Activated CD4-positive, alpha-beta T cell treated with anti-CD3 and anti-CD28 coated beads, Interleukin-2, amount 10 ng/mL, durations not matched to agents 7 days and 5 days (primary cell): ENCODE data around the gene CCSER1. TPM values are rescaled to one million over a fixed set of nuclear protein-coding genes. Genes with fewer than 3 reads are reported as not detected.

ENCODE experiments used
- CTCF ChIA-PET: fragments of 350-600 bp; sonication (Branson Sonifier 250); formaldehyde crosslinking; loops from one replicate; lab custom pipeline; 2021; ENCODE audit warnings: antibody characterized with exemption; lab: Charles Lee
- POLR2A ChIA-PET: fragments of 350-600 bp; sonication (Branson Sonifier 250); formaldehyde crosslinking; loops from one replicate; lab custom pipeline; 2021; ENCODE audit warnings: antibody characterized with exemption; lab: Charles Lee
- DNase-seq: peaks from one replicate; pipeline ENCODE4 v3.0.0-alpha.2; 2020
- H3K27ac Mint-ChIP-seq: one replicate; pipeline ENCODE4 v1.8.0; 2021; ENCODE audit warnings: mild to moderate bottlenecking, moderate library complexity, mixed read lengths
- H3K27me3 Mint-ChIP-seq: one replicate; pipeline ENCODE4 v1.8.0; 2021; ENCODE audit warnings: mixed read lengths
- H3K36me3 Mint-ChIP-seq: one replicate; pipeline ENCODE4 v1.8.0; 2021; ENCODE audit warnings: low read depth, mixed read lengths
- H3K4me1 Mint-ChIP-seq: one replicate; pipeline ENCODE4 v1.8.0; 2021; ENCODE audit warnings: mixed read lengths
- H3K4me3 Mint-ChIP-seq: one replicate; pipeline ENCODE4 v1.8.0; 2021; ENCODE audit warnings: mild to moderate bottlenecking, moderate library complexity, mixed read lengths
- H3K9me3 Mint-ChIP-seq: one replicate; pipeline ENCODE4 v1.8.0; 2021; ENCODE audit warnings: mixed read lengths
- total RNA-seq, 2 experiments: library from RNA; stranded (reverse); gene quantifications; one replicate each; pipeline ENCODE4 v1.2.3, GENCODE V29; 2021

Gene CCSER1
- total RNA-seq: under 1 TPM in 1 of 2 experiments, not detected in 1; 0.15 TPM

DNA sequence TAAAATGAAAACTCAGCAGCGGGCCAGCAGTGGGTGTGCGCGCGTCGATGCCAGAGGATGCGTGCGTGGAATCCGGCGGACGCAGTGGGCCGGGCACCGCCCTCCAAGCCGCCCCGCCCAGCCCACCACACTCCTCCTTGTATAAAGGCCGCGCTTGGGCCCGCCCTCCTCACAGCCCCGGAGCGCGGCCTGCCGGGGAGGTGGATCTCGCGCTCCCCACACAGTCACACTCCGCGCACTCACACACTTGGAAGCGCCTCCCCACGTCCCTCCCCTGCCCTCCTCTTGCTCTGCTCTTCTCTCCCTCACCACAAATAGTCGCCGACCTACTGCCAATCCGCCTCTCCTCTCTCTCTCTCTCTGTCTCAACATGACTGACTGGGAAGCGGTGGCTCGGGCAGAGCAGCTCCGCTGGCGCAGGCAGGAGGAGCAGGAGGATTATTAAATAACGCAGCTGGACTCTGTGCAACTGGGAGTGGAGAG is at the start of gene CCSER1:
Gene CCSER1 (plus strand): TSS at position 172 of the 483 bp plus-strand sequence.
- H3K27ac Mint-ChIP-seq: no peak within 1 kb of the TSS
- H3K36me3 Mint-ChIP-seq: no peaks in the 10 kb centered on the region

DNA sequence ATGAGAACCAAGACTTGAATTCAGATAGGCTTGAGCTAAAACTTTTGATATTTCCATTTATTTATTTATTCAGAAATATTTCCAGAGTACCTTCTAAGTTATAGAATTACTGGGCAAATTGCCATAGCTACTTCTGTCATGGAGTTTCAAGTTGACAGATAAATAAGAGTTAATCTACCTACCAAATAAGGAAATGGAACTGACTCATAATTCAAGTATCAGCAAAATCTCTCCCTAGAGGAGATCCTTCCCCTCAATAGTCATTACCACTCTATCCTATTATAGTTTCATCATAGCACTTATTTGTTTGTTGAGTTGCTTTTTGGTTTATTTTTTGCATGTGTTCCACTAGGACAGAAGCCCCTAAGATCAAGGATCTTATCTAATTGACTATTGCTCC is 48.8 kb upstream of the CCSER1 start:
- DNase-seq: no peak
- ChIA-PET CTCF (no interaction called here), POLR2A (no interaction called here)
- H3K4me1 Mint-ChIP-seq: no peaks in the 10 kb centered on the region
- H3K4me3 Mint-ChIP-seq: no peak overlapping the region
- H3K27ac Mint-ChIP-seq: no peak overlapping the region
- H3K9me3 Mint-ChIP-seq: no peaks in the 10 kb centered on the region
- H3K27me3 Mint-ChIP-seq: peaks cover 7% of the 10 kb centered on the region
- no peaks in the 10 kb centered on the region for H3K36me3 Mint-ChIP-seq

More for the DNA sequence above, at the start of gene CCSER1:
- Mint-ChIP-seq H3K4me1 (peaks cover 22% of the 10 kb centered on the region), H3K9me3 (no peaks in the 10 kb centered on the region), H3K27me3 (peaks cover 55% of the 10 kb centered on the region), H3K4me3 (peak within 1 kb of the TSS; percentile 74)
- DNase-seq: peak; percentile 31
- ChIA-PET CTCF (no interaction called here), POLR2A (no interaction called here)

DNA sequence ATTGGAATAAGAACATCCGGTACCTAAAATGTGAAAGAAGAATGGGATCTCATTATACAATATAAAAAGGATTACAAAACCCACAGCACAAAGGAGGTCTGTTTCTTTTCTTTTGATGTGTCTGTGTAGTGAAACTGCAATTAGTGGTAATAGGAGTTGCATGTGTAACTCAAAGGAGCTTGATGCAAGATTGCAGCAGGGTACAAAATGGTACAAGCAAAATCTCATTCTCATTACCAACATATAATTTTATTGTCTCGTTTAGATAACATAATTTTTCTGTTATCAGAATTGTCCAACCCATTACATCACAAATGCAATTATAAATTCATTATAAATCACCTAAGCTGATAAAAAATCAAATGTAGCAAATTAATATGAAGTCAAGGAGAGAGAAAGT is 47.1 kb upstream of the CCSER1 start:
- no peaks in the 10 kb centered on the region for H3K9me3 Mint-ChIP-seq
- DNase-seq: no peak
- ChIA-PET CTCF (no interaction called here), POLR2A (no interaction called here)
- peaks cover 1% of the 10 kb centered on the region for H3K27me3 Mint-ChIP-seq
- no peak overlapping the region for H3K27ac Mint-ChIP-seq
- H3K4me3 Mint-ChIP-seq: no peak overlapping the region
- no peaks in the 10 kb centered on the region for H3K36me3 Mint-ChIP-seq
- no peaks in the 10 kb centered on the region for H3K4me1 Mint-ChIP-seq

DNA sequence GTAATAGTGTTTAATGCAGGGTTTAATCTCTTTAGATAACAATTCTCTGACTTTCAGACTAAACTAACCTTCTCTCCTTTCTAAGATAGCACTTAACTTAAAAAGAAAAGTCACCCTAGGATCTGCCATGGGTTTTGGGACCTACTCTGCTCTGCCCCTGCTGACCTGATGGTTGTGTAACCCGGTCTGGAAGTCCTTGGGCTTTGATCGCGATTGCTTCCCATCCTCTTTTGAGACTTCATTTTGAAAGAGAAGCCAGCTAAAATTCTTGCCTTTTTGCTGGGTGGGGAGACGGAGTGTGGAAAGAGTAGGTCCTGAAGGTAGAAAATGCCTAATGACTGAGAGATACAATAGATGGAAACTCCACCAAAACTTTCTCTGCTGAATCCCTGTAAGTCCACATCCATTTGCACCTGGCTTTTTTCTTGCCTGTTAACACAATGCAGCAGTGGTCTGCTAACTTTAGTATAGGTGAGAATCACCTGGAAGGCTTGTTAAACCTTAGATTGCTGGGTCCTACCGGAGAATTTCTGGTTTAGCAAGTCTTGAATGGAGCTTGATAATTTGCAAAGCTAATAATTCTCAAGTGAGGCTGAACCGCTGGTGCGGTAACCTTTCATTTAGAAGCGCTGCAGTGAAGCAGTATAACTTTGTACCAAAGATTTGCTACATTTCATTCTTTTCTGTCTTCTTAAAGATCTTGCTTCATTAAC is 45.6 kb upstream of the CCSER1 start:
- Mint-ChIP-seq H3K4me1 (no peaks in the 10 kb centered on the region), H3K4me3 (no peak overlapping the region), H3K27ac (no peak overlapping the region), H3K9me3 (no peaks in the 10 kb centered on the region), H3K36me3 (no peaks in the 10 kb centered on the region), H3K27me3 (no peaks in the 10 kb centered on the region)
- no peak for DNase-seq
- CTCF ChIA-PET: no interaction called here
- POLR2A ChIA-PET: no interaction called here

DNA sequence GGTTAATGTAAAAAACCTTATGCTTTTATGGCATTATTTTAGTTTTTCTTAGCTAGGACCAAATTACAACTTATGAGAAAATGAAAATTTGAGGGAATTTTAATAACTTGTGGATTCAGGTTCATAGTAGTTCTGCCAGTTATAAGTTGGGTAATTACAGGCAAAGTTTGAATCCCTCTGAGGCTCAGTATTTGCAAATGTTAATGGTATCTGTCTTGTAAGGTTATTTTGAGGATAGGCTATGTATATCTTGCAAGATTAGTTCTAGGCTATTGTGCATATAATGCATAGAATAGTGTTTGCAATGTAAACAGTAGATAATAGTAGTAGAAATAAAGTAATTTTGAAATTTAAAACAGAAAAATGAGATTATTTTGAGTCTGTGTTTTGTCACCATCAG is 44.7 kb upstream of the CCSER1 start:
- Mint-ChIP-seq H3K9me3 (no peaks in the 10 kb centered on the region), H3K27me3 (no peaks in the 10 kb centered on the region), H3K36me3 (no peaks in the 10 kb centered on the region), H3K4me3 (no peak overlapping the region), H3K4me1 (no peaks in the 10 kb centered on the region), H3K27ac (no peak overlapping the region)
- DNase-seq: no peak
- ChIA-PET CTCF (interaction anchor here (0.6 kb wide), 1 partner anchor 593 kb away, joined by 3 read pairs; no protein-coding TSS in a partner anchor), POLR2A (no interaction called here)

DNA sequence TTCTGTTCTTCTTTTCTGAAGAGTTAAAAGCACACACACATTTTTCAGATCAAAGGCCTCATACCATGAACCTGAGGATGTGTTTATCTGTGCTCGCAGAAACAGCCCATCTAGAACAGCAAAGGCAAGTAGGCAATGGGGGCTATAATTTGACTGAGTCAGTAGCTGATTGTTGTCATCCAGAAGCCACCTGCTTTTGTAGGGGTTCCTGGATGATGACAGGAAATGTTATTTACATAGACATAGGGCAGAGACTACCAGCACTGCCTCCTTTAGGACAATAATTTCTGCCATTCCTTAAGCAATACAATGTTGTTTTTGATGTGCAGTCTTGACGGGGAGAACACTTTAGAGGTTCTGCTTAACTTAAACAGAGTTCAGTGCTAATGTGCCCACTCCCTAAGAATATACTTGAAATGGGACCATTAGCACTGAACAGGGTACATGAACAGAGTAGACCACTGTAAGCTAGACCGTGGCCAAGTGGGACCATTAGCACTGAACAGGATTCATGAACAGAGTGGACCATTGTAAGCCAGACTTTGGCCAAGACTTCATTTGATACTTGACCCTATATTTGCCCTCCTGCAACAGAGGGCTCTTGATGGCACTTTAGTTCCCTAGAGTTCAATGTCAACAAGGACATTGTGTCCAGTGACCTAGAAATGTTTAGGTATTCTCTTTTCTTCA is 42.8 kb upstream of the CCSER1 start:
- ChIA-PET CTCF (no interaction called here), POLR2A (no interaction called here)
- H3K4me3 Mint-ChIP-seq: no peak overlapping the region
- H3K27ac Mint-ChIP-seq: no peak overlapping the region
- no peak for DNase-seq
- no peaks in the 10 kb centered on the region for H3K27me3 Mint-ChIP-seq
- H3K36me3 Mint-ChIP-seq: no peaks in the 10 kb centered on the region
- H3K4me1 Mint-ChIP-seq: no peaks in the 10 kb centered on the region
- no peaks in the 10 kb centered on the region for H3K9me3 Mint-ChIP-seq

DNA sequence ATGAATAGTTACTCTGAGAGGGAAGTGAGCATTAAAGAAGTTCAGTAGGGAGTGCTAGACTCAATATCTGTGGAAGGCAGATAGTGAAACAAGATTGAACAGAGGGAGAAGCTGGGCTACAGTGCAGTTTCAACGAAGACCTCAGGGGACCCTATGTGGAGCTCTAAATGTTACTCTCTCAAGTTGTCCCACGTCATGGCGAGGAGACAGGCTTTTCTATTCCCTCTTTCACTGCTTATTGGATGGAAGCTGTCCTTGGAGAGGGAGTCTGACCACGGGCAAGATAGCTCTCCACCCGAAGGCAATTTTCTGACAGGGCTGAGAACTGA is 42.3 kb upstream of the CCSER1 start:
- Mint-ChIP-seq H3K4me1 (no peaks in the 10 kb centered on the region), H3K4me3 (no peak overlapping the region), H3K36me3 (no peaks in the 10 kb centered on the region), H3K27me3 (no peaks in the 10 kb centered on the region), H3K27ac (no peak overlapping the region), H3K9me3 (no peaks in the 10 kb centered on the region)
- DNase-seq: no peak
- ChIA-PET CTCF (no interaction called here), POLR2A (no interaction called here)

DNA sequence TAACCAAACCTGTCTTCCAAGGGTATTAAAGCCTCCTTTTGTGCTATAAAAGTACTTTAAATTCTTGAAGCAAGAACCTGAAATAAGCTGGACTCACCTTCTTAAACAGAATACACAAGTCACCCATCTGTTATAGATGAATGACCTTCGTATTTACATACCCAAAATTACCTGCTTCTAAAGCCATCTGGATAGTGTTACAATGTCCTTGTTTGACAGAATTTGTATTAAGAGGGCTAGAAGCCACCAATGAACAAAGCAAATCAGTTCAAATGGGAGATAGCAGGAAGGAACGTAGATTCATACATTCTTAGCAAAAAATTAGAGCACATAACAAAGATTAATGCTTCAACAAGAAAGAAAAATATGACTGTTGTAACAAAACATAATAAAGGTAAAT is 33.7 kb upstream of the CCSER1 start:
- H3K27ac Mint-ChIP-seq: no peak overlapping the region
- no peaks in the 10 kb centered on the region for H3K36me3 Mint-ChIP-seq
- ChIA-PET CTCF (no interaction called here), POLR2A (no interaction called here)
- H3K4me3 Mint-ChIP-seq: no peak overlapping the region
- DNase-seq: no peak
- peaks cover 3% of the 10 kb centered on the region for H3K27me3 Mint-ChIP-seq
- H3K4me1 Mint-ChIP-seq: no peaks in the 10 kb centered on the region
- H3K9me3 Mint-ChIP-seq: no peaks in the 10 kb centered on the region

DNA sequence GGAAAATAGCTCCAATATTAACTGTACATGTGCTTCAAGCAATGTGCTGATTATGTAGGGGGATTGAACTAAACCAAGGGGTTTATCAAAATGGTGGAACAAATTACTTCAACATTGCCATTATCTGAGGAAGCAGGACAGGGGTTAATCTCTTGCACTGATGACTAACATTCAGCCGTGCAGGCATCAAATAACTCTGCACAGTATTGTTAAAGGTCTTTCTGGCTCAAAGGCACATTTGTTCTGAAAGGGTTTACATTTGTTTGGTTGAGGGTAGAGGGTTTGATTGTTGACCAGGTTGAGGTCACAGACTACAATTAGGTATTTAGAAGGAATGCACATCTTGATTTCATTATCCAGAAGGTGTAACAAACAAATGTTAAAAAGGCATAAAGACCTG is 32.2 kb upstream of the CCSER1 start:
- Mint-ChIP-seq H3K4me3 (no peak overlapping the region), H3K4me1 (no peaks in the 10 kb centered on the region), H3K36me3 (no peaks in the 10 kb centered on the region), H3K27ac (no peak overlapping the region), H3K27me3 (peaks cover 3% of the 10 kb centered on the region), H3K9me3 (no peaks in the 10 kb centered on the region)
- no peak for DNase-seq
- ChIA-PET CTCF (no interaction called here), POLR2A (no interaction called here)

DNA sequence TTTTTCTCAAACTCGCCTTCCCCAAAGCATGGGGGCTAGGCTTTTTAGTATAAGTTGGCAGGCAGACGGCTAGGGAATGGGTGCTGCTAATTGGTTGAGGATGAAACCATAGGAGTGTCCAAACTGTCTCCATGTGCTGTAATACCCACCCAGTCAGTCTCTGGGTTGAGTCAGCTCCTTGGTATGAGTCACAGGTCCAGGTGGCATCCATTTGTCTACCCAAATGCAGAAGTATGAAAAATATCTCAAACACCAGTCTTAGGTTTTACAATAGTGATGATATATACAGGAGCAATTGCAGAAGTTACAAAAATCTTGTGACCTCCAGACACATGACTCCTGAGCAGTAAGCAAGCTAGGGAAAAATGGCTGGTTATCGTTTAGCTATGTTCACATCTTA is 27.4 kb upstream of the CCSER1 start:
- CTCF ChIA-PET: no interaction called here
- peaks cover 8% of the 10 kb centered on the region for H3K27me3 Mint-ChIP-seq

DNA sequence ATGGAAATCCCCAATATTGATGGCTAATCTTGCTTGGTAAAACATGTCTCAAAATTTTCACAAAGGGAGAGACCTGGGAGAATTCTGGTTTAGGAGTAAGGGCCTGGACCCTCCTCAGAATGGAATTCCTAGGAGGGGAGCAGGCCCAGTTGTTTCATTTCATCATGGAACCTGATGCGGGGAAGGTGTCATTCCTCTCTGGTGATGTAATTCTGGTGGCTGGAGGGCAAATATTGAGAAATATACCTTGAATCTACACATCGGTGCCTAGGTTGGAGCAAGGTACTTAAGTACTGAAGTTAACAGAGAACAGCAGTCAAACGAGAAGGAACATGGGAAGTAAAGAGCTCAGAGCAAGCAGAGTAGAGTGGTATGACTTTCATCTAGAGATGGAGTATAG is 23.2 kb upstream of the CCSER1 start:
- no peak overlapping the region for H3K27ac Mint-ChIP-seq
- no peaks in the 10 kb centered on the region for H3K9me3 Mint-ChIP-seq
- POLR2A ChIA-PET: no interaction called here

More for the DNA sequence above, 27.4 kb upstream of the CCSER1 start:
- Mint-ChIP-seq H3K9me3 (no peaks in the 10 kb centered on the region), H3K4me1 (no peaks in the 10 kb centered on the region), H3K36me3 (no peaks in the 10 kb centered on the region), H3K4me3 (no peak overlapping the region), H3K27ac (no peak overlapping the region)
- DNase-seq: no peak
- POLR2A ChIA-PET: no interaction called here

DNA sequence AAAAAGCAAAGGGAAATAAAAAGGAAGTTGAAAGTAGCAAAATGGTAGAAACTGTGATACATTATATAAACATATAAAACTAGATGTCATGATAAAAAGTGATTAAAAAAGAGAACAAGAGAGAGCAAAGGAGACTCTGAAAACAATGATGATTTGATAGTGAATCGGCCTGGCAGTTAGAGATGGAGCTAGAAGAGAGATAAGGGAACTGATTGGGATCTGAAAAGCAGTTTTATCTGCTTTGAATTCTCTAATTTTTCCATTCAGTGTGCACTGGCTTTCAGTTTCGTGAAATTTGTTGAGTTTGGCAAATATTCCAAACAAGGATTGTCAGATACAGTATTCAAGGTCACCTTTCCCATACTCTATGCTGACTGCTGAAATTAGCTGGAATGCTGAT is 21.9 kb upstream of the CCSER1 start:
- H3K27me3 Mint-ChIP-seq: peaks cover 12% of the 10 kb centered on the region
- no peaks in the 10 kb centered on the region for H3K36me3 Mint-ChIP-seq
- H3K27ac Mint-ChIP-seq: no peak overlapping the region
- no peaks in the 10 kb centered on the region for H3K4me1 Mint-ChIP-seq
- CTCF ChIA-PET: no interaction called here
- no peaks in the 10 kb centered on the region for H3K9me3 Mint-ChIP-seq
- H3K4me3 Mint-ChIP-seq: no peak overlapping the region
- POLR2A ChIA-PET: no interaction called here
- DNase-seq: no peak

More for the DNA sequence above, 23.2 kb upstream of the CCSER1 start:
- Mint-ChIP-seq H3K27me3 (peaks cover 11% of the 10 kb centered on the region), H3K4me1 (no peaks in the 10 kb centered on the region), H3K4me3 (no peak overlapping the region), H3K36me3 (no peaks in the 10 kb centered on the region)
- DNase-seq: no peak
- CTCF ChIA-PET: no interaction called here

DNA sequence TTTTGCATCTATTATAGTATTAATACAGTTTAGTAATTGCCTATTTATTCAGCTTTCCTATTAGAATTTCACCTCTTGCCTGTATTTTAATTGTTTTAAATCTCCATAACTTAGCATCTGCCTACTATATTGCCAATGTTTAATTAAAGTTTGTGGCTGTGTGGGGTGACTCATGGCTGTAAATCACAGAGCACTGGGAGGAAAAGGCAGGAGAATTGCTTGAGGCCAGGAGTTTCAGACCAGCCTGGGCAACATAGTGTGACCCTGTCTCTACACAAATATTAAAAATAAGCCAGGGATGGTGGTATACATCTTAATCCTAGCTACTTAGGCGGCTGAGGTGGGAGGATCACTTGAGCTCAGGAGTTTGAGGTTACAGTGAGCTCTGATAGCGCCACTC is 14.5 kb upstream of the CCSER1 start:
- DNase-seq: no peak
- H3K4me1 Mint-ChIP-seq: no peaks in the 10 kb centered on the region
- no peak overlapping the region for H3K4me3 Mint-ChIP-seq
- H3K27me3 Mint-ChIP-seq: peaks cover 2% of the 10 kb centered on the region
- POLR2A ChIA-PET: no interaction called here
- H3K9me3 Mint-ChIP-seq: no peaks in the 10 kb centered on the region
- no peak overlapping the region for H3K27ac Mint-ChIP-seq
- no peaks in the 10 kb centered on the region for H3K36me3 Mint-ChIP-seq
- CTCF ChIA-PET: no interaction called here
